Astrocyte (in vitro differentiated cells and primary cell): ENCODE results near the gene CLDN6. TPM values are rescaled to one million over a fixed set of nuclear protein-coding genes. Genes with fewer than 3 reads are reported as not detected.
"Not testable (repeated sequence)": the region's sequence is repeated elsewhere in the genome, so short reads cannot be mapped to it uniquely, and the experiment has no call there.

Experiments used
- DNase-seq: peaks from one replicate; pipeline ENCODE4 v3.0.0-alpha.2; 2010; ENCODE audit warnings: low read depth
- FAIRE-seq: peaks from 2 replicates; lab custom pipeline; 2011; peaks lifted over from hg19 to GRCh38; lab: Jason Lieb, UNC
- H2AFZ ChIP-seq: 2 replicates; pipeline ENCODE4 v1.6.0; 2012; ENCODE audit warnings: low read depth, low read length, inconsistent platforms
- H3K27ac ChIP-seq: 2 replicates; pipeline ENCODE4 v1.5.1; 2011; ENCODE audit warnings: low read depth, low read length, inconsistent platforms
- H3K27me3 ChIP-seq: 2 replicates; pipeline ENCODE4 v1.6.0; 2011; ENCODE audit warnings: low read length, inconsistent platforms; ENCODE audit not compliant: insufficient read depth
- H3K36me3 ChIP-seq: 2 replicates; pipeline ENCODE4 v1.5.1; 2011; ENCODE audit warnings: low read length, inconsistent platforms; ENCODE audit not compliant: insufficient read depth
- H3K4me1 ChIP-seq: 2 replicates; pipeline ENCODE4 v1.5.1; 2011; ENCODE audit warnings: low read length, inconsistent platforms; ENCODE audit not compliant: insufficient read depth
- H3K4me2 ChIP-seq: 2 replicates; pipeline ENCODE4 v1.6.0; 2012; ENCODE audit warnings: low read length, inconsistent platforms
- H3K4me3 ChIP-seq: 2 replicates; pipeline ENCODE4 v1.5.1; 2011; ENCODE audit warnings: low read depth, mild to moderate bottlenecking, low read length, inconsistent platforms; ENCODE audit not compliant: insufficient read depth
- H3K79me2 ChIP-seq: 2 replicates; pipeline ENCODE4 v1.6.0; 2012; ENCODE audit warnings: mild to moderate bottlenecking, low read length, inconsistent platforms; ENCODE audit not compliant: insufficient read depth
- H3K9ac ChIP-seq: 2 replicates; pipeline ENCODE4 v1.6.0; 2012; ENCODE audit warnings: mild to moderate bottlenecking, low read length, inconsistent platforms
- H3K9me3 ChIP-seq: 2 replicates; pipeline ENCODE4 v1.5.1; 2012; ENCODE audit warnings: low read depth, mild to moderate bottlenecking, low read length, inconsistent platforms; ENCODE audit not compliant: insufficient read depth
- H4K20me1 ChIP-seq: 2 replicates; pipeline ENCODE4 v1.6.0; 2012; ENCODE audit warnings: low read length, inconsistent platforms; ENCODE audit not compliant: insufficient read depth
- H3K27ac Mint-ChIP-seq: one replicate; pipeline ENCODE4 v1.8.0; 2021; ENCODE audit warnings: mild to moderate bottlenecking, mixed read lengths; ENCODE audit not compliant: unreplicated experiment
- H3K27me3 Mint-ChIP-seq: one replicate; pipeline ENCODE4 v1.8.0; 2021; ENCODE audit warnings: low read depth, mixed read lengths; ENCODE audit not compliant: unreplicated experiment
- H3K36me3 Mint-ChIP-seq: one replicate; pipeline ENCODE4 v1.8.0; 2021; ENCODE audit warnings: low read depth, mixed read lengths; ENCODE audit not compliant: unreplicated experiment
- H3K4me1 Mint-ChIP-seq: one replicate; pipeline ENCODE4 v1.8.0; 2021; ENCODE audit warnings: low read depth, mixed read lengths; ENCODE audit not compliant: unreplicated experiment
- H3K4me3 Mint-ChIP-seq: one replicate; pipeline ENCODE4 v1.8.0; 2021; ENCODE audit warnings: mild to moderate bottlenecking, moderate library complexity, mixed read lengths; ENCODE audit not compliant: unreplicated experiment
- H3K9me3 Mint-ChIP-seq: one replicate; pipeline ENCODE4 v1.8.0; 2021; ENCODE audit warnings: mild to moderate bottlenecking, mixed read lengths; ENCODE audit not compliant: unreplicated experiment
- EZH2 ChIP-seq: IDR thresholded peaks from 2 replicates; pipeline ENCODE4 v1.6.1; 2012; ENCODE audit warnings: mild to moderate bottlenecking, low read length, inconsistent platforms; ENCODE audit not compliant: insufficient read depth
- total RNA-seq: library from RNA; stranded (reverse); gene quantifications from 2 replicates; pipeline ENCODE4 v1.2.1, GENCODE V29; 2021
- TF ChIP-seq, protein P1 (sequence below): IDR thresholded peaks from 2 replicates; pipeline ENCODE4 v1.5.1; 2011; ENCODE audit warnings: low read depth, mild to moderate bottlenecking, inconsistent platforms, low read length, moderate library complexity; ENCODE audit not compliant: insufficient read depth

The CLDN6 gene
- total RNA-seq, 1 donor from 2014 or later = 584 TPM

DNA sequence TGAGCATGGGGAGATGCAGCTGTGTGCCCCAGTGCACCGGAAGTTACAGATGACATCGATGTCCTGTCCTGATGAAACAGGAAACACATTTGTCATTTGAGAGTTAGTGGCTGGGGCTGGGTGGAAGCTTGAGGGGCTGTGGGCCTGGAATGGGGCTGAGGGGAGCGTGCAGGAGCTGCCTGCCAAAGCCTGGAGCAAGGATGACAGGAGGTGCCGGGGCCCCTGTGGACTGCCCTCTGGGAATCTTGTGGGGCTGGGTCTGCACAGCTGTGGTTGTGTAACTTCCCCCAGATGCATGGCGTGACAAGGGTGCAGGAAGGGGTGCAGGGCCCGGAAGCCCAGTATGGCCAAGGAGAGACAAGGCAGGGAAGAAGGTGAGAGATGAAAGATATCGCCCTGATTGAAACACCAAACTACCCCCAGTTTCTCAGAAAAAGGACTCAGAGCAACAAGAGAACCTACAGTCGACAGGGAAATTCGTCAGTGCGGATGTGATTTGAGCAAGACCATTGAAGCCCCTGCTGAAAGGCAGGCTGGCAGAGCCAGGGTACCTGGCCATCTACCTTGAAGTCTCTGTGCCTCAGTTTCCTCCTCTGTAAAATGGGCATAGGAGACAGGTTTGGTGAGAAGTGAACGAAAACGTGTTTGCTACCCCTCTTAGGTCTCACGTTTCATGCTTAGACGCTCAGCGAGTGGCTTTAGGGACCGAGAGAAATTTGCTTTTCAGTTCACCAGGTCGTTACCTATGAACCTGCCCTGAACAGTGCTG is 37.2 kb upstream of the CLDN6 start:
- Histone ChIP-seq H3K4me2 (no peak overlapping the region), H3K4me1 (peaks cover 10% of the 10 kb centered on the region), H3K4me3 (no peak overlapping the region), H3K36me3 (no peaks in the 10 kb centered on the region), H3K9ac (no peak overlapping the region), H3K79me2 (no peaks in the 10 kb centered on the region), H2AFZ (no peak overlapping the region), H3K27ac (no peak overlapping the region), H3K9me3 (no peaks in the 10 kb centered on the region), H4K20me1 (peaks cover 3% of the 10 kb centered on the region), H3K27me3 (no peaks in the 10 kb centered on the region)
- TF ChIP-seq, protein P1, sequence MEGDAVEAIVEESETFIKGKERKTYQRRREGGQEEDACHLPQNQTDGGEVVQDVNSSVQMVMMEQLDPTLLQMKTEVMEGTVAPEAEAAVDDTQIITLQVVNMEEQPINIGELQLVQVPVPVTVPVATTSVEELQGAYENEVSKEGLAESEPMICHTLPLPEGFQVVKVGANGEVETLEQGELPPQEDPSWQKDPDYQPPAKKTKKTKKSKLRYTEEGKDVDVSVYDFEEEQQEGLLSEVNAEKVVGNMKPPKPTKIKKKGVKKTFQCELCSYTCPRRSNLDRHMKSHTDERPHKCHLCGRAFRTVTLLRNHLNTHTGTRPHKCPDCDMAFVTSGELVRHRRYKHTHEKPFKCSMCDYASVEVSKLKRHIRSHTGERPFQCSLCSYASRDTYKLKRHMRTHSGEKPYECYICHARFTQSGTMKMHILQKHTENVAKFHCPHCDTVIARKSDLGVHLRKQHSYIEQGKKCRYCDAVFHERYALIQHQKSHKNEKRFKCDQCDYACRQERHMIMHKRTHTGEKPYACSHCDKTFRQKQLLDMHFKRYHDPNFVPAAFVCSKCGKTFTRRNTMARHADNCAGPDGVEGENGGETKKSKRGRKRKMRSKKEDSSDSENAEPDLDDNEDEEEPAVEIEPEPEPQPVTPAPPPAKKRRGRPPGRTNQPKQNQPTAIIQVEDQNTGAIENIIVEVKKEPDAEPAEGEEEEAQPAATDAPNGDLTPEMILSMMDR = no peak
- no peak for TF ChIP-seq EZH2
- H3K9me3 Mint-ChIP-seq = peaks cover 3% of the 10 kb centered on the region
- no peaks in the 10 kb centered on the region for H3K4me1 Mint-ChIP-seq
- DNase-seq (no peak), FAIRE-seq (no peak)
- no peak overlapping the region for H3K27ac Mint-ChIP-seq
- H3K36me3 Mint-ChIP-seq = peaks cover 10% of the 10 kb centered on the region
- H3K4me3 Mint-ChIP-seq = no peak overlapping the region
- peaks cover 13% of the 10 kb centered on the region for H3K27me3 Mint-ChIP-seq

DNA sequence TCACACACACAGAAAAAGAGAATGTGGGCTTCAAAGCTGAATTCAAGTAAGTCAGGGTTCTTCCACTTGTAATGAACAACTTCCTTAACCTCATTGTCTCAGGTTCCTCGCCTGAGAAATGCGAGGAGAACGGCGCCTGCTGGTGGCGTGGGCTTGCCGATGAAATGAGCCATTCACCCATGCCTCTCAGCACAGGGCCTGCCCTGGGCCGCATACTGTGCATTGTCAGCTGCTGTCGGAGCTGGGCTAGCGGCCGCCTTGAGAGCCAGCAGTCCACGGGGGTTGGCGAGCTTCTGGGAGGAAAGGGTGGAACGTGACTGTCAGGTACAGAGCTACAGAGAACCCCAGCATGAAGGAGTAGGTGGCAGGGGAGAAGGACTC is 35.3 kb upstream of the CLDN6 start:
- not testable (repeated sequence) for H3K36me3 Mint-ChIP-seq, H4K20me1 ChIP-seq, FAIRE-seq, H3K4me2 ChIP-seq, H3K79me2 ChIP-seq, H3K27ac Mint-ChIP-seq, DNase-seq, H3K27me3 ChIP-seq, H3K4me3 ChIP-seq, H2AFZ ChIP-seq, H3K4me3 Mint-ChIP-seq, H3K9me3 Mint-ChIP-seq, H3K36me3 ChIP-seq, H3K9ac ChIP-seq, H3K9me3 ChIP-seq, H3K27ac ChIP-seq, H3K4me1 ChIP-seq, H3K4me1 Mint-ChIP-seq
- peaks cover 21% of the 10 kb centered on the region for H3K27me3 Mint-ChIP-seq

DNA sequence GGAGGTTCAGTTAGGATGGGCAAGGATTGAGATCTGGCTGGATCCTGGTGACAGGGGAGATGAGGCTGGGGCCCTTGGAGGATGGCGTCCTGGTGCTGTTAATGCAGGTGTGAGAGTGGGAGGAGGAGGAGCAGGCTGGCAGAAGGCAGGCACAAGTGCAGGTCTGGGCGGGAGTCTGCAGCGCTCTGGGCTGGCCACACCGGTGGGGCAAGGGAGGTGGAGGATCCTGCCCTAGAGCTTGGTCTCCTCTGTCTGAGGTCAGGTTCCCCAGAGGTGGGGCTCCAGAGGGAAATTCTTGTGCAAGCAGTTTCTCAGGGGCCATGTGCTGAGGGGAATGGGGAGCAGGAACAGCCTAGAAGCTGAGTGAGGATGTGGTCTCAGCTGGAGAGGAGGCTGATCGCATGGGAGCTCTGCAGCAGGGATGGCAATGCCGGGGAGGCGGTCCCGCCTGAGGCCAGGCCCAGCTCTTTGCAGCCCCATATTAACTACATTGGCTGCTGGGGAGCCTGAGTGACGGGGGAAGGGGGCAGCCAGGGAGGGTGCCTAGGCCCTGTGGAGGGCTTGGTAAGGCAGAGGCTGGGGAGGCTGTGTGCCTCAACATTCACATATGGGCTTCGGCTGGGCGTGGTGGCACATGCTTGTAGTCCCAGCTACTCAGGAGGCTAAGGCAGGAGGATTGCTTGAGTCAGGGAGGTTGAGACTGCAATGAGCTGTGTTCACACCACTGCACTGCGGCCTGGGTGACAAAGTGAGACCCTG is 34.8 kb upstream of the CLDN6 start:
- H3K36me3 Mint-ChIP-seq, H4K20me1 ChIP-seq, H3K9me3 ChIP-seq, FAIRE-seq, H3K9ac ChIP-seq, H3K4me2 ChIP-seq, H3K4me1 Mint-ChIP-seq, H3K79me2 ChIP-seq, H3K9me3 Mint-ChIP-seq, H2AFZ ChIP-seq, H3K4me3 ChIP-seq, H3K27ac ChIP-seq, H3K4me3 Mint-ChIP-seq, H3K36me3 ChIP-seq, DNase-seq, H3K27ac Mint-ChIP-seq, H3K4me1 ChIP-seq, H3K27me3 ChIP-seq: not testable (repeated sequence)
- H3K27me3 Mint-ChIP-seq = peaks cover 25% of the 10 kb centered on the region
